Measurements from ENCODE around the gene LGALS4.
"Not testable (repeated sequence)": the region's sequence is repeated elsewhere in the genome, so short reads cannot be mapped to it uniquely, and the experiment has no call there.

Gene LGALS4

DNA sequence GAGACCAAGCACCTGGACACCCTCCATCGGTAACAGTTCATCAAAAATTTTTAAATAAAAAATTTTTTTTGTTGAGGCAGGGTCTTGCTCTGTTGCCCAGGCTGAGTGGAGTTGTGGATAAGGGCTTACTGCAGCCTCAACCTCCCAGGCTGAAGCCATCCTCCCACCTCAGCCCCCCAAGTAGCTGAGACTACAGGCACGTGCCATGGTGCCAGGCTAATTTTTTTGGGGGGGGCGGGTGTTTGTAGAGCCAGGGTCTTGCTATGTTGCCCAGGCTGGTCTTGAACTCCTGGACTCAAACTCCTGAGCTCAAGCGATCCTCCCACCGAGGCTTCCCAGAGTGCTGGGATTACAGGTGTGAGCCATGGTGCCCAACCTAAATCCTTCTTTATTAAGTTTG, 19.1 kb downstream of the LGALS4 start:
- DNase-seq, result no peak

- DNase-seq, result no peak
Measured at GRCh38 chr19:38793177-38793576, 19.6 kb downstream of the LGALS4 start.

DNA sequence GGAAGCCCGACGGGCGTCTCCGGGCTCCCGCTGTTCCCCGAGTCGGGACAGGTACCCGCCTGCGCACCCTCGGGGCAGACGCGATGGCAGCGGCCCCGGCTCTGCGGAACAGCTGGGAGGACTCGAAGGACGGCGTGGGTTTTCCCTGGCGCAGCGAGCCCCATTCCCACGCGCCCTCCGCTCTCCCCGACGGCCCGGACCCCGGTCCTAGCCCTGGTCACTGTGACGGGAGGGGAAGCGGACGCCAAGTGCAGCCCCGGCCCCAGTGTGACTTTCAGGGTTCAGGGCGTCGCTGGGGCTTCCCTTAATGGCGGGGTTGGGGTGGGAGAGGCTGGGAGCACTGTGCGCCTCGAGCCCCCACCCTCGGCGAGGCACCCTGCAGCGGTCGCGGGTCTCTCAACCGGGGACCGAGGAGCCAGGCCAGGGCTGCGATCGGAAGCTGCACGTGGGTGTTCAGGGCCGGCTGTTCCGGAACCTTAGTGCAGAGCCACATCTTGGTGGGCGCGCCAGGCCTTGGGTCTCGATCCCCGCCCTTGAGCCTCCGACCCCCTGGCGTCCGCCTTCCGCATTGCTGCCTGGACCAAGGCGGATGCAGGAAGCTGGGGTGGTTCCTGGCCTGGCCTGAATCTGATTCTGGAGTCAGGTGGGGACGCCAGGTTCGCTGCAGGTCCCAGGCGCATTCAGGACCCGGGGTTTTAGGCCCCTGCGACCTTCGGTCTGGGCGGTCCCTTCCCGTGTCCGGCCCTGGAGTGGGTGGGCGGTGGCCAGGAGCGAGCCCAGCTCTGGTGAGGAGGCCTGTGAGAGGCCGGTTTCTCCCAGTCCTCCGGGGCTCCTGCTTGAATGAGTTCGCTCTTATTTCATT, 20.3 kb downstream of the LGALS4 start:
- DNase-seq, result peak; percentile 42 to 55

DNA sequence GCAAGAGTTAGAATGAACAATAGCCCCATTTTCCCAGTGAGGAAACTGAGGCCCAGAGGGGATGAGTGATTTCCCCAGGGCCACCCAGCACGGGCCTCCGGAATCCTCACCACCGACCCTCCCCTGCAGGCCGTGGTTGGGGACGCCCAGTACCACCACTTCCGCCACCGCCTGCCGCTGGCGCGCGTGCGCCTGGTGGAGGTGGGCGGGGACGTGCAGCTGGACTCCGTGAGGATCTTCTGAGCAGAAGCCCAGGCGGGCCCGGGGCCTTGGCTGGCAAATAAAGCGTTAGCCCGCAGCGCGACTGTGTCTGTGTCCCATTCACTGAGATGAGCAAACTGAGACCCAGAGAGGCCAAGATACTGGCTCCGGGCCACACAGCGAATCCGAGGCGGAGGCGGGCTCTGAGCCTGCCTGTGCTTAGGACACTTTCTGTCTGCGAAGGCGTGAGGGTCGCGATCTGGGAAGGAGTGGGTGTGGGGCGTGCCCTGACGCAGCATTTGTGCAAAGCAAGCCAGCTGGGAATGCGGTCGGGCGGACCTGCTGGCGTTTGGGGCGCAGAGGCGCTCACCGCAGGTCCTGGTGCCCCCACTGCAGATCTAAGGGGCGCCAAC, 21.2 kb downstream of the LGALS4 start:
- not testable (repeated sequence) for DNase-seq

- DNase-seq, result not testable (repeated sequence)
Measured at GRCh38 chr19:38790507-38791403, 22.0 kb downstream of the LGALS4 start.

DNA sequence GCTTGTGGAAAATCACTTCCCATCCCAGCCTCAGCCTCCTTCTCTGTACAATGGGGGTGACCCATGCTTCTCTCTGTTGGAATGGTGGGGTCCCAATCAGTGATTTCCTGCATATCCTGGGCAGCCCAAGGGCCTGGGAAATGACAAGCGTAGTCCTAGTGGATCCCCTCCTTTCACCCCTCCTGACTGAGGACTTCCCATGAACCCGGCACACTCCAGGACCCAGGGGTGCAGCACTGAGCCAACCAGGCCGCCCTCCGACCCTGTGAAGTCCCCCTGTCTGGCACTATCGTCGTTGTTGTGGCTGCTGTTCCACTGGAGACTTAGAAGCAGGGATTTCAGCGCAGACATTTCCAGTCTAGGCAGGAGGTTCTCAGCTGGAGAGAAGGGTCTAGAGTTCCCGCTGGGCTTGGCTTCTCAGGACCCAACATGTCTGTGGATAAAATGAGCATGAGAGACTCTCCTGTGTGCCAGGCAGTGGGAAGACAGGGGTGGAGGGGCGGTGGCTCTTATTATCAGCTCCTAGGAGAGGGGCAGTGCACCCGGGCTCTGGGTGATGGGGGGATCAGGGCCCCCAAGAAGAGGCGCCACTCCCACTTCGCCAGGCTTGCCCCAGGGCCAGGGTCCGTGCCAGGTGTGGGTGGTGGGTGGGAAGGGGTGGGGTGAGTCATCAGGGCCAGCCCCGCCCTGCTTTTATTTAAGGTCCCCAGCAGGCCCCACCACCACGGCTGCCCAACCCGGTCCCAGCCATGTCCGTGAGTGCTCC, 24.1 kb downstream of the LGALS4 start, which contains the start of gene LGALS7B:
TSS of gene LGALS7B (plus strand) at position 723 of the 766 bp plus-strand sequence. CDS start at position 750, 27 bp downstream.
- DNase-seq, result no peak

- no peak for DNase-seq
Measured at GRCh38 chr19:38786572-38787265, 26.0 kb downstream of the LGALS4 start.

DNA sequence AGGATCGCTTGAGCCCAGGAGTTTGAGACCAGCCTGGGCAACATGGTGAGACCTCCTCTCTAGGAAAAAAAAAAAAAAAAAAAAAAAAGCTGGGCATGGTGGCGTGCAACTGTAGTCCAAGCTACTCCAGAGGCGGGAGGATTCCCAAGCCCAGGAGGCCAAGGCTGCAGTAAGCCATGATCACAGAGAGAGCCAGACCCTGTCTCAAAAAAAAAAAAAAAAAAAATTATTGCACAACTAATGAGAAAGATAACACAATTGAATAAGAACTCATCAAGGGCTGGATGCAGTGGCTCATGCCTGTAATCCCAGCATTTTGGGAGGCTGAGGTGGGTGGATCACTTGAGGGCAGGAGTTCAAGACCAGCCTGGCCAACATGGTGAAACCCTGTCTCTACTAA, 26.7 kb downstream of the LGALS4 start:
- not testable (repeated sequence) for DNase-seq

GRCh38 chr19:38785187-38785699, 27.5 kb downstream of the LGALS4 start:
- no peak for DNase-seq

DNA sequence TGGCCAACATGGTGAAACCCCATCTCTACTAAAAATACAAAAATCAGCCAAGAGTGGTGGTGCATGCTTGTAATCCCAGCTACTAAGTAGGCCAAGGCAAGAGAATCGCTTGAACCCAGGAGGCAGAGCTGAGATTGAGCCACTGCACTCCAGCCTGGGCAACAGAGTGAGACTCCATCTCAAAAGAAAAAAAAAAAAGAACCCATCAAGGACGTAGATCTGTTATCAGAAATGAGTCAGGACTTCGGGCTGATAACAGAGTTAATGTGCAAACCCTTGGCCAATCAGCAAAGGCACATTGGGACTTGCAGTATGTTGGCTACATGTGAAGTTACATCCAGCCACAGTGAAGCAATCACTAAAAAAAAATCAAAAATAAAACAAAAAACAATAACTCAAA, 28.5 kb downstream of the LGALS4 start:
- no peak for DNase-seq

- DNase-seq, result not testable (repeated sequence)
Measured at GRCh38 chr19:38782212-38782611, 30.5 kb downstream of the LGALS4 start.

DNA sequence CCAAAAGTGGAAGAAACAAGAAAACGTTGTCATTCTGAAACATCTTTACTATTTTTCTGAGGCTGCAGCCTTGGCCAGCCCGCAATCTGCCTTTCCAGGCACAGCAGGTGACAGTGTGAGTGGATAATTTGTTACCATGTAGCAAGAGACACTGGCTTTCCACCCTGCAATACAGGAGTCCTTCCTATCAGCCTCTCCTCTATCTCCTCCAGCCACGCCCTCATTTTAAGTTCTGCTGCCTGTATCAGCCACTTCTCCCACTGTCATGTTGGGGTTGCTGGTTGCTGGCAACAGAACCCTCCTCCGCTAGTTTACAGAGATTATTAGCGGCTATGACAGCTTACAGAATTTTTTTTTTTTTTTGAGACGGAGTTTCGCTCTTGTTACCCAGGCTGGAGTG, 31.7 kb downstream of the LGALS4 start:
- no peak for DNase-seq

DNA sequence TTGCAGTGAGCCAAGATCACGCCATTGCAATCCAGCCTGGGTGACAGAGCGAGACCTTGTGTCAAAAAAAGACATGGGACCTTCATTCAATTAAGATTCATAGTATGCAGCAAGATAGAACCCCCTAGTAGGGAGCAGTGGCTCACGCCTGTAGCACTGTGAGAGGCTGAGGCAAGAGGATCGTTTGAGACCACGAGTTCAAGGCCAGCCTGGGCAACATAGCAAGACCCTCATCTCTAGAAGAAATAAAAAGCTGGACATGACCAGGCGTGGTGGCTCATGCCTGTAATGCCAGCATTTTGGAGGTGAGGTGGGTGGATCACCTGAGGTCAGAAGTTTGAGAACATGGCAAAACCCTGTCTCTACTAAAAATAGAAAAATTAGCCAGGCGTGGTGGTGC, 32.3 kb downstream of the LGALS4 start:
- no peak for DNase-seq

- DNase-seq, result no peak
Measured at GRCh38 chr19:38778733-38779132, 34.0 kb downstream of the LGALS4 start.

DNA sequence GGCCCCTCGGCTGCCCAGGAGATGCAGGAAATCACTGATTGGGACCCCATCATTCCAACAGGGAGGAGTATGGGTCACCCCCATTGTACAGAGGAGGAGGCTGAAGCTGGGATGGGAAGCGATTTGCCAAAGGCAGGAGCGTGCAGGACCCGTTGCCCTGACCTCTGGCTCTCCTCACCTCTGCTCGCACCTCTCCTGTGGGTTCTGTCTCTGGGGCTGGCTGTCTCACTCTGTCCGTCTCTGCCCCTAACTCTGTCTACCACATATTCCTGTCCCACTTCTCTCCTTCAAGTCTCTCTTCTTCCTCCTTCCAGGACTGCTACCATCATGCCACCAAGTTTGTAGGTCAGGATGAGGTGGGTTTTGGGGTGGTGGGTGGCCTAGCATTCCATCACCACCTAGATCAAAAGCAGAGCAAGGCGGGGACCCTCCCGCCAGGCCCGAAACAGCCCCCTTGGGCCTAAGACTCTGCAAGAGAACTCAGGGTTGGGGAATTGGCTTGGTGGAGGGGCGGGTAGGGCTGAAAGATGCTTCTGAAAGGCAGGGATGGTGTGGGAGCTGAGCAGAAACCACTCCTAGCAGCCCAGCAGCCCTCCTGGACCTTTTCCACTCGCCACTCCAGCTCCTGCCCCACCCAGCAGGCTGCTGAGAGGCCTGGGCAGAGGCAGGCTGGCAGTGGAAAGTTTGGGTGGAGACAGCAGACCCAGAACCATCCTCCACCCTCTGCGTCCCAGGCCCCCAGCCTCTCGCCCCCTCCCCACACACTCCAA, 38.4 kb downstream of the LGALS4 start:
- DNase-seq, result no peak

DNA sequence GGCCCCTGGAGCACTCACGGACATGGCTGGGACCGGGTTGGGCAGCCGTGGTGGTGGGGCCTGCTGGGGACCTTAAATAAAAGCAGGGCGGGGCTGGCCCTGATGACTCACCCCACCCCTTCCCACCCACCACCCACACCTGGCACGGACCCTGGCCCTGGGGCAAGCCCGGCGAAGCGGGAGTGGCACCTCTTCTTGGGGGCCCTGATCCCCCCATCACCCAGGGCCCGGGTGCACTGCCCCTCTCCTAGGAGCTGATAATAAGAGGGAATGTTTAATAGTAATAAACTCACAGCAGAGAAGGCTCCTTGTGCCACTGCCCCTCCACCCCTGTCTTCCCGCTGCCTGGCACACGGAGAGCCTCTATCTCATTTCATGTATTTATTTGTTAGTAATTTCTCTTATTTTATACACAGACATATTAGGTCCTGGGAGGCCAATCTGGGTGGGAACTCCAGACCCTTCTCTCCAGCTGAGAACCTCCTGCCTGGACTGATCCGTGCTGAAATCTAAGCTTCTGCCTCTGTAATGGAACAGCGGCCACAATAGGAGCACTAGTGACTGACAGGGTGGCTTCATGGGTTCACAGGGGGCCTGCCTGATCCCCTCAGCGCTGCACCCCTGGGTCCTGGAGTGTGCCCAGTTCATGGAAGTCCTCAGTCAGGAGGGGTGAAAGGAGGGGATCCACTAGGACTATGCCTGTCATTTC, 39.1 kb downstream of the LGALS4 start, which contains the start of gene LGALS7:
TSS of gene LGALS7 (minus strand) at position 49 of the 709 bp plus-strand sequence. CDS start at position 24, 25 bp downstream.
- no peak for DNase-seq

DNA sequence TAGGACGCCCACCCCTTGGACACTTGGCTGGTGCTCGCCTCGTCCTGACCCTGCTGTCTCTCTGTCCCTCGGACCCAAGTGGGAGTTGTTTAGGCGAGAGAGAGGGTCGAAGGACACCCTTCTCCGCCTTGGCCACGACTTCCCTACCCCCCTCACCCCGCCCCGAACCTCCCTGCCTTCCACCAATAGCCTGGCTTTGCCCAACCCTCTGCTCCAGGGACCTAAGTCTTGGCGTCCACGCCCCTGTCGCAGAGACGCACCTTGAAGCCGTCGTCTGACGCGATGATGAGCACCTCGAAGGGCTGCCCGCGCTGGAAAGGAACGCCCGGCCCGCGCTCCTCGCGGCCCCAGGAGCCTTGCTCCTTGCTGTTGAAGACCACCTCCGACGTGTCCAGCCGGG, 41.2 kb downstream of the LGALS4 start:
- DNase-seq, result not testable (repeated sequence)

- DNase-seq, result not testable (repeated sequence)
Measured at GRCh38 chr19:38770949-38771275, 41.8 kb downstream of the LGALS4 start.

DNA sequence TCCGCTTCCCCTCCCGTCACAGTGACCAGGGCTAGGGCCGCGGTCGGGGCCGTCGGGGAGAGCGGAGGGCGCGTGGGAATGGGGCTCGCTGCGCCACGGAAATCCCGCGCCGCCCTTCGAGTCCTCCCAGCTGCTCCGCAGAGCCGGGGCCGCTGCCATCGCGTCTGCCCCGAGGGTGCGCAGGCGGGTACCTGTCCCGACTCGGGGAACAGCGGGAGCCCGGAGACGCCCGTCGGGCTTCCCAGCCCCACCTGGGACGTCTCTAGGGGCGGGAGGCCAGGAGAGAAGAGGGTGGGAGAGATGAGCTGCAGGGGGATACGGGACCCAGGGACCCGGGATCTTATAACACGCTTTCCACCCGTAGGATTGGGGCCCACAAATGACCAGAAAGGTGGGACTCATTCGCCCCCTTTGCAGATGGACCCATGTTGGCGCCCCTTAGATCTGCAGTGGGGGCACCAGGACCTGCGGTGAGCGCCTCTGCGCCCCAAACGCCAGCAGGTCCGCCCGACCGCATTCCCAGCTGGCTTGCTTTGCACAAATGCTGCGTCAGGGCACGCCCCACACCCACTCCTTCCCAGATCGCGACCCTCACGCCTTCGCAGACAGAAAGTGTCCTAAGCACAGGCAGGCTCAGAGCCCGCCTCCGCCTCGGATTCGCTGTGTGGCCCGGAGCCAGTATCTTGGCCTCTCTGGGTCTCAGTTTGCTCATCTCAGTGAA, 42.4 kb downstream of the LGALS4 start:
- not testable (repeated sequence) for DNase-seq
